ENCODE data around the gene SHBG. TPM values are rescaled to one million over a fixed set of nuclear protein-coding genes. Genes with fewer than 3 reads are reported as not detected.
A peak's percentile ranks its signal among the peaks of the same experiment; 100 is the strongest.
"Not testable (repeated sequence)": the region's sequence is repeated elsewhere in the genome, so short reads cannot be mapped to it uniquely, and the experiment has no call there.

The SHBG gene
- total and polyA plus RNA-seq, 4 donors: 0.20 to 2.7 (median 1.3) TPM

DNA sequence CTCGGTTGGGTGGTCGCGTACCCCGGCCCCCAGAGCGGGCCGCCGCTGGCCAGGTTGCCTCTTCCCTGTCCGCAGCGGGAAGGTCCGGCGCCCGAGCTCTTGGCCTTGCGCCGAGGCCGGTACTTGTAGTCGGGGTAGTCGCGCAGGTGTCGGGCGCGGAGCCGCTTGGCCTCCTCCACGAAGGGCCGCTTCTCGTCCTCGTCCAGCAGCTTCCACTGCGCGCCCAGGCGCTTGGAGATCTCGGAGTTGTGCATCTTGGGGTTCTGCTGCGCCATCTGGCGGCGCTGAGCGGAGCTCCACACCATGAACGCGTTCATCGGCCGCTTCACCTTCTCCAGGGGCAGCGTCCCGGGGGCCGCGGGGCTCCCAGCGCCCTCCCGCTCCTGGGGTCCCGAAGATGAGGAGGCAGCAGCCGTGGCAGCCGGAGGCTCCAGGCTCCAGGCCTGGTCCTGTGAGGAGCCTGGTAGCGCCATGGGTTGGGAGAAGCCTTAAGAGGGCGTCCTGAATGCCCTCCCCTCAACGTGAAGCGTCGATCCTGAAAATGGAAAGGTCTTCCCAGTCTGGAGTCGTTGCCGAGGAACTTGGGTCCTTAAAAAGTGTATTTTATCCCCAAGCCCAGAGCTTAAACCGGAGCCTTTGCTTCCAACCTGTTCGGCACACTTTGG lies 40.6 kb upstream of the SHBG start:
- H3K4me3 ChIP-seq (ENCODE audit: low read depth, low read length): peak overlapping the region; percentile 64
- H3K4me1 ChIP-seq (ENCODE audit: control insufficient read depth, insufficient read depth, low read length): peaks cover 37% of the 10 kb centered on the region
- peak overlapping the region; percentile 52 for H3K27ac ChIP-seq (ENCODE audit: low read depth, low read length)
- no peaks in the 10 kb centered on the region for H3K9me3 ChIP-seq (ENCODE audit: control insufficient read depth, insufficient read depth, low read length)
- WGBS (ENCODE audit: insufficient coverage): 13% methylated on average over 56 of the region's 56 CpGs
- peak; percentile 70 to 96 (median 82) for DNase-seq (ENCODE audit: low read depth in 4 of 6, low spot score in 6 of 6)
- no peaks in the 10 kb centered on the region for H3K27me3 ChIP-seq (ENCODE audit: control insufficient read depth, insufficient read depth, low read length)
- H3K36me3 ChIP-seq (ENCODE audit: control insufficient read depth, insufficient read depth, low read length): peaks cover 92% of the 10 kb centered on the region

GRCh38 chr17:7589891-7590691 lies 39.8 kb upstream of the SHBG start, which contains the start of gene SOX15:
TSS of gene SOX15 (minus strand) at chr17:7590094. CDS start at chr17:7589676, 418 bp downstream.
- H3K4me3 ChIP-seq (ENCODE audit: low read depth, low read length): peak within 1 kb of the TSS; percentile 64
- peaks cover 30% of the 10 kb centered on the region for H3K4me1 ChIP-seq (ENCODE audit: control insufficient read depth, insufficient read depth, low read length)
- peaks cover 99% of the 10 kb centered on the region for H3K36me3 ChIP-seq (ENCODE audit: control insufficient read depth, insufficient read depth, low read length)
- WGBS (ENCODE audit: insufficient coverage): 50% methylated on average over 21 of the region's 24 CpGs
- no peaks in the 10 kb centered on the region for H3K27me3 ChIP-seq (ENCODE audit: control insufficient read depth, insufficient read depth, low read length)
- H3K27ac ChIP-seq (ENCODE audit: low read depth, low read length): peak within 1 kb of the TSS; percentile 52
- no peaks in the 10 kb centered on the region for H3K9me3 ChIP-seq (ENCODE audit: control insufficient read depth, insufficient read depth, low read length)
- no peak for DNase-seq (ENCODE audit: low read depth in 4 of 6, low spot score in 6 of 6)

DNA sequence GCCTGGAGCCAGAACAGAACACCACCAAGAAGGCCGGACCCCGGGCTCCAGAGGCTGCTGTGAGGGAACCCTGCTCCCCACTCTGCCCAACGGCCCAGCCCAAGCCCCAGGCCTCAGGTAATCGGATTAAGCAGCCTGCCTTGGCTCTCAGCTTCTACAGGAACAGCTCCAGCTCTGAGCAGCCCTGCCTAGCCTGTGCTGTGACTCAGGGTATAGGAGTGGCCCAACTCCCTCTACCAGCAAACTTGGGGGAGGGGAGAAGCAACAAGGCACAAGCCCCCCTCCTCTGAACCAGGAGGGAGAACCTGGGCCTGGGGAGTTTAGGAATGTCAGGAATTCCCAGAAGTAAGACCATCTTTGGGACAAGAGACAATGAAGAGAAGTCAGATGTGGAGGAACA lies 39.2 kb upstream of the SHBG start:
- Histone ChIP-seq H3K27ac (ENCODE audit: low read depth, low read length) (no peak overlapping the region), H3K4me1 (ENCODE audit: control insufficient read depth, insufficient read depth, low read length) (peaks cover 24% of the 10 kb centered on the region), H3K36me3 (ENCODE audit: control insufficient read depth, insufficient read depth, low read length) (peaks cover 99% of the 10 kb centered on the region), H3K9me3 (ENCODE audit: control insufficient read depth, insufficient read depth, low read length) (no peaks in the 10 kb centered on the region), H3K4me3 (ENCODE audit: low read depth, low read length) (no peak overlapping the region), H3K27me3 (ENCODE audit: control insufficient read depth, insufficient read depth, low read length) (no peaks in the 10 kb centered on the region)
- WGBS (ENCODE audit: insufficient coverage): 67% methylated on average over 4 of the region's 4 CpGs
- DNase-seq (ENCODE audit: low read depth in 4 of 6, low spot score in 6 of 6): no peak

DNA sequence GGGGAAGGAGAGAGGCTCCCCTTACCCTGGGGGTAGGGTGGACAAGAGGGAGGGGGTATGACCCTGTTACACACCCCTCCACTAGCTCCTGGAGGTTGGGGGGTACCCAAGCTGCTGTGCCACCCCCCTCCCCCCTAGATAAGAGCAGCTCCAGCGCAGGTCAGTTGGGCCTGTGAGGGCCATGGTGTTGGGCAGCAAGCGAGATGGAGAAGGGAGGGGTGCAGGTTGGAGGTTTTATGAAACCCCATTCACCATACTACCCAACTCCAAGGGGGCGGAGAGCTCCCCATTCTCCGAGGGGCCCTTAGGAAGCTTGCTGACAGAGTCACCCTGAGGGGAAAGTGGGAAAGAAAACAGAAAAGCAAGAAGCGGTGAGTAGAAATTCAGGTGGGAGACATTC lies 38.3 kb upstream of the SHBG start:
- Histone ChIP-seq H3K27ac (ENCODE audit: low read depth, low read length) (no peak overlapping the region), H3K4me3 (ENCODE audit: low read depth, low read length) (no peak overlapping the region), H3K4me1 (ENCODE audit: control insufficient read depth, insufficient read depth, low read length) (peaks cover 24% of the 10 kb centered on the region), H3K27me3 (ENCODE audit: control insufficient read depth, insufficient read depth, low read length) (no peaks in the 10 kb centered on the region), H3K36me3 (ENCODE audit: control insufficient read depth, insufficient read depth, low read length) (peaks cover 99% of the 10 kb centered on the region), H3K9me3 (ENCODE audit: control insufficient read depth, insufficient read depth, low read length) (no peaks in the 10 kb centered on the region)
- WGBS (ENCODE audit: insufficient coverage): 100% methylated on average over 1 of the region's 5 CpGs
- DNase-seq (ENCODE audit: low read depth in 4 of 6, low spot score in 6 of 6): no peak

DNA sequence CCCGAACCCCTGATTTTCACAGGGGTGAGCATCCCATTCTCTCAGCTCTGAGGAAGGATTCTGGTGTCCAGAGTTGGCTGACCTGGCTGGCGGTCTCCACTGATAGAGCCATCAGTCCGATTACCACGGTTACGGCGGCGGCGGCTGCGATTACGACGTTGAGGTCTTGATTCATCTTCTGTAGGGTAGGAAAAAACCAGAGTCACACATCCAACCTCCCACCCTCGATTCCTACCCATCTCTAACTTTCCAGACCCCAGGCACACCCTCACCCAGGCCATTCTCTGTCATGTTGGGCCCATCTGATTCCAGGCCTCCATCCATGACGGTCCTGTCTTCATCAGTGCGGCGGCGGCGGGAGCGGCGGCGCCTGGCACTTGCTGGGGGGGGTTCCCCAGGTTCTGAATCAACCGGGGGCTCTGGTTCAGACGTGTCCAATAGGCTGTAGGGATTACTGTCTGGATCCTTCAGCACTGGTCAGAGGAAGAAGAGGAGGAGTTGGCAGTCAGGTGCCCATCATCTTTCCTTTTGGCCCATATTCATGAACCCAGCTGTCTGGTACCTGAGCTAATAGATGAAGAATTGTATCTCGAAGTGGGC lies 37.4 kb upstream of the SHBG start:
- H3K27me3 ChIP-seq (ENCODE audit: control insufficient read depth, insufficient read depth, low read length): no peaks in the 10 kb centered on the region
- DNase-seq (ENCODE audit: low read depth in 4 of 6, low spot score in 6 of 6): no peak
- no peak overlapping the region for H3K4me3 ChIP-seq (ENCODE audit: low read depth, low read length)
- H3K4me1 ChIP-seq (ENCODE audit: control insufficient read depth, insufficient read depth, low read length): peaks cover 24% of the 10 kb centered on the region
- 94% methylated on average over 10 of the region's 23 CpGs for WGBS (ENCODE audit: insufficient coverage)
- no peak overlapping the region for H3K27ac ChIP-seq (ENCODE audit: low read depth, low read length)
- no peaks in the 10 kb centered on the region for H3K9me3 ChIP-seq (ENCODE audit: control insufficient read depth, insufficient read depth, low read length)
- peaks cover 97% of the 10 kb centered on the region for H3K36me3 ChIP-seq (ENCODE audit: control insufficient read depth, insufficient read depth, low read length)

GRCh38 chr17:7593296-7593695 lies 36.6 kb upstream of the SHBG start:
- H3K27me3 ChIP-seq (ENCODE audit: control insufficient read depth, insufficient read depth, low read length): no peaks in the 10 kb centered on the region
- no peak overlapping the region for H3K27ac ChIP-seq (ENCODE audit: low read depth, low read length)
- no peaks in the 10 kb centered on the region for H3K9me3 ChIP-seq (ENCODE audit: control insufficient read depth, insufficient read depth, low read length)
- no peak overlapping the region for H3K4me3 ChIP-seq (ENCODE audit: low read depth, low read length)
- WGBS (ENCODE audit: insufficient coverage): 90% methylated on average over 2 of the region's 12 CpGs
- no peak for DNase-seq (ENCODE audit: low read depth in 4 of 6, low spot score in 6 of 6)
- H3K4me1 ChIP-seq (ENCODE audit: control insufficient read depth, insufficient read depth, low read length): peaks cover 17% of the 10 kb centered on the region
- peaks cover 94% of the 10 kb centered on the region for H3K36me3 ChIP-seq (ENCODE audit: control insufficient read depth, insufficient read depth, low read length)

DNA sequence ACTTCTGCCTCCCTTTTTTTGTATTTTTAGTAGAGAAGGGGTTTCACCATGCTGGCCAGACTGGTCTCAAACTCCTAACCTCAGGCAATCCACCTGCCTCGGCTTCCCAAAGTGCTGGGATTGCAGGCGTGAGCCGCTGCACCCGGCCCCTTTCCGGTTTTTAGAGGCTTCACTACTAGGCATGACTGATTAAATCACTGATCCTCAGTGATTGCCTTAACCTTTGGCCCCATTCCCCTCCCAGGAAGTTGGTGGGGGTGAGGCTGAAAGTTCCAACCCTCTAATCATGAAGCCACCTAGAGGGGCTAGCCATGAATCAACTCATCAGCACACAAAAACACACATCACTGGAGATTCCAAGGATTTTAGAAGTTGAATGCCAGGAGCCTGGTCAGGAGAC lies 32.4 kb upstream of the SHBG start:
- peaks cover 94% of the 10 kb centered on the region for H3K36me3 ChIP-seq (ENCODE audit: control insufficient read depth, insufficient read depth, low read length)
- H3K4me3 ChIP-seq (ENCODE audit: low read depth, low read length); H3K27me3 ChIP-seq (ENCODE audit: control insufficient read depth, insufficient read depth, low read length); H3K4me1 ChIP-seq (ENCODE audit: control insufficient read depth, insufficient read depth, low read length); DNase-seq (ENCODE audit: low read depth in 4 of 6, low spot score in 6 of 6); H3K27ac ChIP-seq (ENCODE audit: low read depth, low read length); H3K9me3 ChIP-seq (ENCODE audit: control insufficient read depth, insufficient read depth, low read length): not testable (repeated sequence)
- no CpG with 5 or more reads among the region's 5 CpGs for WGBS (ENCODE audit: insufficient coverage)

DNA sequence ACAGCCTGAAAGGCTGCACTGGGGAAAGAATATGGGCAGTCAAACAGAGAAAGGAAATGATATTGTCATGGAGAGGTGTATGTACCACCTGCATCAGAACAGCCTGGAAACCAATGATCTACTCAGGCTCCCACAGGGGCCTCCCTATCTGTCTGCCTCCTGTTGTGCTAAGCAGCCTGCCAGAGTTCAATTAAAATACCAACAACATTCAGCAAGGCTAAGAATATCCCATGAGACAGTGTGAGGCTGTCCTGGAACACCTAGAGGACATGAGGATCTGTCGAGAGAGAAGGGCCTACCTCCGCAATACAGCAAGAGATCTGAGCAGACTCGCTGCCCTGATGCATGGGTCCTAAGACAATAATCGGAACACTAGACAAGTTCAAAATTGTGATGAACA lies 23.7 kb upstream of the SHBG start:
- Histone ChIP-seq H3K4me3 (ENCODE audit: low read depth, low read length) (no peak overlapping the region), H3K27ac (ENCODE audit: low read depth, low read length) (no peak overlapping the region), H3K9me3 (ENCODE audit: control insufficient read depth, insufficient read depth, low read length) (no peaks in the 10 kb centered on the region), H3K27me3 (ENCODE audit: control insufficient read depth, insufficient read depth, low read length) (no peaks in the 10 kb centered on the region), H3K36me3 (ENCODE audit: control insufficient read depth, insufficient read depth, low read length) (peaks cover 48% of the 10 kb centered on the region), H3K4me1 (ENCODE audit: control insufficient read depth, insufficient read depth, low read length) (peaks cover 2% of the 10 kb centered on the region)
- WGBS (ENCODE audit: insufficient coverage): 100% methylated on average over 2 of the region's 4 CpGs
- DNase-seq (ENCODE audit: low read depth in 4 of 6, low spot score in 6 of 6): no peak

- 100% methylated on average over 1 of the region's 2 CpGs for WGBS (ENCODE audit: insufficient coverage)
- Histone ChIP-seq H3K4me1 (ENCODE audit: control insufficient read depth, insufficient read depth, low read length) (peaks cover 16% of the 10 kb centered on the region), H3K9me3 (ENCODE audit: control insufficient read depth, insufficient read depth, low read length) (no peaks in the 10 kb centered on the region), H3K36me3 (ENCODE audit: control insufficient read depth, insufficient read depth, low read length) (peaks cover 11% of the 10 kb centered on the region), H3K27me3 (ENCODE audit: control insufficient read depth, insufficient read depth, low read length) (no peaks in the 10 kb centered on the region), H3K27ac (ENCODE audit: low read depth, low read length) (no peak overlapping the region), H3K4me3 (ENCODE audit: low read depth, low read length) (no peak overlapping the region)
- DNase-seq (ENCODE audit: low read depth in 4 of 6, low spot score in 6 of 6): no peak
These were observed 19.3 kb upstream of the SHBG start for GRCh38 chr17:7610641-7611040.
